CD1c-positive myeloid dendritic cell (primary cell): ENCODE data around the gene NINL.
A peak's percentile ranks its signal among the peaks of the same experiment; 100 is the strongest.
"Not testable (repeated sequence)": the region's sequence is repeated elsewhere in the genome, so short reads cannot be mapped to it uniquely, and the experiment has no call there.

ENCODE experiments used
- DNase-seq: peaks from one replicate; pipeline ENCODE4 v3.0.0-alpha.2; 2016; ENCODE audit errors: extremely low spot score

NINL gene

GRCh38 chr20:25592135-25592852 lies 7.0 kb upstream of the NINL start:
- DNase-seq: no peak

DNA sequence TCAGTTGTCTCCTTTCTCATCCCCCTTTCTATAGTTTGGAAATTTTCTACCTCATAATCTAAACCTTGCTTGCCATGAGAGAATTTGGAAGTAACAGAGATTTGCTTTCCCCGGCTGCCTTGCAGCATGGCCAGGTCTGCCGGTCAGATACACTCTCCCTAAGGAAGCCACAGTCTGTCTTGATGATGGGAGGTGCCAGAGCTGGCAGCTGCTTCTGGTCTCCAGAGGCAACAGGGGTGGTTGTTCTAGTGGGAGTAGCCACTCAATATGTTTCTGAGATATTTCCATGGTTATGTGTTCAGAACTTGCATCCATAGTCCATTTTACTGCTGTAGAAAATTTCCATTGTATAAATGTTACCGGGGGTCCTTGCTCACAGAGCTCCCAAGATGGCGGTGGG lies 5.4 kb upstream of the NINL start:
- DNase-seq: not testable (repeated sequence)

DNA sequence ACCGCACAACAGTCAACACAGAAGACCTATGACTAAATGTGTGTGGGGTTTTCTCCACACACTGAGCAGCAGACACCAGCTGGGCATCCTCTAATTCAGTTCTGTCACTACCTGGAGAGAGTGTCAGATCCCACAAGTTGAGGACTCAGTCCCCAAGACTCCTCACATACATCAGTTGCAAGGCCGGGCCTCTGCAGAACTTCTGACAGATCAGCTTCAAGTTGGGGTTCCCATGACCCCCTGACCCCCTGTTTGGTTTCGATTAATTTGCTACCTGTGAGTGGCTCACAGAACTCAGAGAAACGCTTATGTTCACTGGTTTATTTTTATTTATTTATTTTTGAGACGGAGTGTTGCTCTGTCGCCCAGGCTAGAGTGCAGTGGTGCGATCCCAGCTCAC lies 3.2 kb upstream of the NINL start:
- DNase-seq: no peak

DNA sequence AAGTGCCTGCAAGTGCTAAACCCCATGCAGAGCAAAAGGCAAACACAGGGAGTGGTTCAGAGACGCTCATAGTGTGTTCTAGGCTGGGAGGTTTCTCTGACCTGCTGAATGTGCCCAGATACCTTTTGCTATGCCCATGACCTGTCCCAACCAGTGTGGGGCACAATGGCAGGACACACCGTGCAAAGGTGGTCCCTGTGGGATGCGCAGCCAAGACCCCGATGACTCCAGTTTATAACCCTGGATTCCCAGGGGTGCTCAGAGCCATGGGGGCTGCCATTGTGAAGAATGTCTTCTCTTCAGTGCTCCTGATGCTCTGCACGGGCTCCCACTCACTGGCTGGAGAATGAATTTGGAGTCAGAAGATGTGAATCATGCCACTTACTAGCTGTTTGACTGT lies 2.2 kb upstream of the NINL start:
- no peak for DNase-seq

GRCh38 chr20:25586877-25587276 lies 1.5 kb upstream of the NINL start:
- DNase-seq: no peak

DNA sequence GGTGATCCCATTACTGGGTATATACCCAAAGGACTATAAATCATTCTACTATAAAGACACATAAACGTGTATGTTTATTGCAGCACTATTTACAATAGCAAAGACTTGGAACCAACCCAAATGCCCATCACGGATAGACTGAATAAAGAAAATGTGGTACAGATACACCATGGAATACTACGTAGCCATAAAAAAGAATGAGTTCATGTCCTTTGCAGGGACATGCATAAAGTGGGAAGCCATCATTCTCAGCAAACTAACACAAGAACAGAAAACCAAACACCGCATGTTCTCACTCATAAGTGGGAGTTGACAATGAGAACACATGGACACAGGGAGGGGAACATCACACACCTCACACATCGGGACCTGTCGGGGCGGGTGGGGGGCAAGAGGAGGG lies 1.7 kb downstream of the NINL start:
- DNase-seq: not testable (repeated sequence)

DNA sequence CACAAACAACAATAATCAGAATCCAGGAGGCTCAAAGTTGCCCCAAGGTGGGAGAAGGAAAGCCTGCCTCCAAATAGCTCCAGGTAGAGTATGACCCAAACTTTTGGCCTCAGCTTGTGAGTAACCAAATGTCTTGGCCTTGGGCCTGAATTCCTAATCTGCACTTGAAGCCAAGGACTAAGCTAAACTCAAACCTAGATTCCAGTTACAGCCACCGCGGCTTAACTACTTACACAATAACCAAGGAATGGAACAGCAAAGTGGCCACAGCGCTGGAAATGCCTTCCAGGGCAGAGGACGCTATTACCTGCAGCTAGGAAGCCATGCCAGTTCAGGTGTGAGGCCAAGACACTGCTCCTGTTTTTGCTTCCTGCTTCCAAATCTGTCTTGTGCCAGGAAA lies 4.6 kb downstream of the NINL start:
- no peak for DNase-seq

- no peak for DNase-seq
Measured at GRCh38 chr20:25579081-25579770, 6.1 kb downstream of the NINL start.

GRCh38 chr20:25576783-25577530 lies 8.4 kb downstream of the NINL start:
- DNase-seq: no peak

GRCh38 chr20:25574411-25574810 lies 10.9 kb downstream of the NINL start:
- DNase-seq: peak; percentile 49

DNA sequence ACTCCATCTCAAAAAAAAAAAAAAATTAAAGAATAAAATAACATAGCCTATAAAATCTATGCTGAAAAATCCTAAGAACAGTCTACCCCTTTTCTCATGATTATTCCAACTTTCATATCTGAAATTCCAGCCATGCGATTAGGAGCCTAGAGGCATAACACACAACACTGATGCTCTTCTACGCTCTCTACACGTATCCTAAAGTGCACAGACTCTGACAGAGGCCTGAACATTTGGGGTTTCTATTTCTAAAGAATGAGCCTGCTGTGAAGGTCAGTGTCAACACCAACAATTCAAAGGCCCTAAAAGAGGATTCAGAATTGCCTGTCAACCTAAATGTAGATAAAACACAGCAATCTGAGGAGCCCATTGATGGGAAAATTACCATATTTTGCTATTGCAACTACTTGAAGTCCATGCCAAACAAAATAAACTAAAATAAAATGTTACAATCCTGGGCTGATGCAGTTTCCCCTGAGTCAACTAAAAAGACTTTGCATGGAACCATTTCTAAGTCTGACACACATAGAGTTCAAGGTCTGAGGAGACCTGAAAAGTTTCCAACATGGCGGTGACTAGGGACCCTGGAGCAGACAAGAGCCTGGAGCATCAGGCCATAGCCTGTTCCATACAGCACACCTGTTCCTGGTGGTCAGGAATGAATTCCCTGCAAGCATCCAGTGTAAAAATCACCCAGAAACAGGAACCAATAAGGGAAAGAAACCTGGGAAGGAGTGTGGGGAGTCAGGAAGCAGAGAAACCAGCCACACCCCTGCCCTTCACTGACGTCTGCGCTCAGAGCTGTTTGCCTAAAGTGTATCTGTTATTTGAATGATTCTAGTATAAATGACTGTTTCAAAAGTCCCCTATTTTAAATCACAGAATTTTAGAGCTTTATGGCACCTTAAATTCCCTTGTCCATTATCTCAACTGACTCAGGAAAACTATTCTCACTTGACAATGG lies 11.8 kb downstream of the NINL start:
- no peak for DNase-seq

DNA sequence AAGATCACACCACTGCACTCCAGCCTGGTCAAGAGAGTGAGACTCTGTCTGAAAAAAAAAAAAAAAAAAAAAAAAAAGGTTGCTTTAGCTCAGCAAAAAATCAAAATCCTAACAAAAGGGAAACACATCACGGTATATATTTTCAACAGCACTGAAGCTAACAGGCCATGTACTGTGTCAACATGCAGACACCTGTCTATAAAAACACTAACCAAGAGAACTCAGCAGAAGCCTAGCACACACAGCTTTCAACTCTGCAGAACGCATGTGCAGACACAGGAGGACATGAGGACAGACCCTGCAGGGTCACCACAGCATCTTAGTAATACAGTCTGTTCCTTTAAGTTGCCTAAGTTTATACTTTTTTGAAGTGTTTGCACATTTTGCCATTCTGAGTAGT lies 13.5 kb downstream of the NINL start:
- no peak for DNase-seq

DNA sequence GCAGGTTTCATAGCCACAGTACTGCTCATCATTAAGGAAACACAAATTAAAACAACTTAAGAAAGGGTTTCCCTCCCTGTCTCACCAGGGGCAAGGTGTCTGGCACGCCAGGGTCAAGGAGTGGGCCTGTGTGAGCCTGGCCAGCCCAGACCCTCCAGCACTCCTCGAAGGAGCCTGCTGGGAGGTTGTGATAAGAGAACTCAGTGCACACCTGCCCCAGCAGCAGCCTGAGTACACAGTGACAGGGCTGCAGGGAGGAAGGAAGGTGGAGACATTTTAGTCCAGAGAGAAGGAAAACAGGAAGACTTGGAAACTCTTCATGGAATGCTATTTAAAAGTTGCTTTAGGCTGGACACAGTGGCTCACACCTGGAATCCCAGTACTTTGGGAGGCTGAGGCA lies 14.1 kb downstream of the NINL start:
- DNase-seq: no peak

DNA sequence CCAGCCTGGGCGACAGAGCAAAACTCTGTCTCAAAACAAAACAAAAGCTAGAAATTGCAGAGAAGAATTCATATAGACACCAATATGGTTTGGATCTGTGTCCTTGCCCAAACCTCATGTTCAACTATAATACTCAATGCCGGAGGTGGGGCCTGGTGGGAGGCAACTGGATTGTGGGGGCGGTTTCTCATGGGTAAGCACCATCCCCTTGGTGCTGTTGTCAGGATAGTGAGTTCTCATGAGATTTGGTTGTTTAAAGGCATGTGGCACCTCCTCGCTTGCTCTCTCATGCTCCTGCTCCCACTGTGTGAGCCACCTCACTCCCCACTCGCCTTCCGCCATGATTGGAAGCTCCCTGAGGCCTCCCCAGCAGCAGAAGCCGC lies 15.2 kb downstream of the NINL start:
- DNase-seq: no peak

- DNase-seq: no peak
Measured at GRCh38 chr20:25567286-25567685, 18.0 kb downstream of the NINL start.

- DNase-seq: no peak
Measured at GRCh38 chr20:25566821-25567220, 18.5 kb downstream of the NINL start.

GRCh38 chr20:25565578-25566157 lies 19.7 kb downstream of the NINL start:
- DNase-seq: no peak

DNA sequence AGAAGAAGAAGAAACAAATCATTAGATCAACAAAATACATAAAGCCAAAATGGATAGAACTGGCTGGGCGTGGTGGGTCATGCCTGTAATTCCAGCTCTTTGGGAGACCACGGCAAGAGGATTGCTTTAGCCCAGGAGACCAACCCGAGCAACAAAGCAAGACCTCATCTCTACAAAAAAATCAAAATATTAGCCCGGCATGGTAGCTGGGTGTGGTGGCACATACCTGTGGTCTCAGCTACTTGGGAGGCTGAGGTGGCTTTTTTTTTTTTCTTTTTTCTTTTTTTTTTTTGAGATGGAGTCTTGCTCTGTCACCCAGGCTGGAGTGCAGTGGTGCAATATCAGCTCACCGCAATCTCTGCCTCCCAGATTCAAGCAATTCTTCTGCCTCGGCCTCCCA lies 21.5 kb downstream of the NINL start:
- no peak for DNase-seq

DNA sequence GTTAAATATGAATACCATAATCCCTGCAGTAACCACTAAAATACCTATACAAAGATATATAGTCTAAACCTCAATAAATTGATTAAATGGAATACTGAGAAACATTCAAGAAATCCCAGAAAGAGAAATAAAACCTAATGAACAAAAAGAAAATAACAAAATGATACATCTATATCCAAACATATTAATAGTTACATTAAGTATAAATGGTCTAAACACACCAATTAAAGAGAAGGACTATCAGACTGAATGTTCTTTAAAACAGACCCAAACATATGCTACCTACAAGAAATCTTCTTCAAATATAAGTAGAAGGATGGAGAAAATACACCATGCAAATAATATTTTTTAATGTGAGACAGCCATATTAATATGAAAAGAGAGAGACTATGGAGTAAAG lies 22.0 kb downstream of the NINL start:
- DNase-seq: no peak

DNA sequence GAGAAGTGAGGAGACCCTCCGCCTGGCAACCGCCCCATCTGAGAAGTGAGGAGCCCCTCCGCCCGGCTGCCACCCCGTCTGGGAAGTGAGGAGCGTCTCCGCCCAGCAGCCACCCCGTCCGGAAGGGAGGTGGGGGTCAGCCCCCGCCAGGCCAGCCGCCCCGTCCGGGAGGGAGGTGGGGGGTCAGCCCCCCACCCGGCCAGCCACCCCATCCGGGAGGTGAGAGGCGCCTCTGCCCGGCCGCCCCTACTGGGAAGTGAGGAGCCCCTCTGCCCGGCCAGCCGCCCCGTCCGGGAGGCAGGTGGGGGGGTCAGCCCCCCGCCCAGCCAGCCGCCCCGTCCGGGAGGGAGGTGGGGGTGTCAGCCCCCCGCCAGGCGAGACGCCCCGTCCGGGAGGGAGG lies 23.6 kb downstream of the NINL start:
- not testable (repeated sequence) for DNase-seq

- no peak for DNase-seq
Measured at GRCh38 chr20:25553819-25554296, 31.5 kb downstream of the NINL start.
